ENCODE data around the gene TCF25.

The TCF25 gene

GRCh38 chr16:89843409-89844350 is 29.7 kb upstream of the TCF25 start:
- DNase-seq (ENCODE audit: low read depth, low spot score): no peak

DNA sequence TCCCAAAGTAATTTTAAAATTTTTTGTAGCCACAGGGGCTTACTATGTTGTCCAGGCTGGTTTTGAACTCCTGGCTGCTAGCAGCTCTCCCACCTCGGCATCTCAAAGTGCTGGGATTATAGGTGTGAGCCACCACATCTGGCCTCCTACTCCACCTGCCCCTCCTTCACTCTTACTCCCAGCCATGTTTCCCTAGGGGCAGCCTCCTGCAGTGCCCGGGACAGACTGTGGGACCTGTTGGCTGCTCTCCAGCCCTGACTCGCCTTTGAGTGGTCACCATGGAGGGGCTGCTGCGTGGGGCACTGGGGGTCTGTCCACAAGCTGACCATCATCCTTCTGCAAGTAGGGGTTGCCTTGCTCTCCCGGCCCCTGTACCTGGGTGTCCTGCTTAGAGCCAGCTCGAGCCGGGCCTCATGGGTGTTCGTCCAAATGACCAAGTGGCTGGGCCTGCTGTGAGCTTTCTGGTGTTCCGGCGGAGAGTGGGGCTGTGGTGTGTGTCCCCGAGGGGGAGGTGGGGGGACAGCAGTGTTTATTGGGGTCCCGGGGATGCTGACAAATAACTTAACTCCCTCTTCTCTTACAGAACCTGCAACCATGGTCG is 28.6 kb upstream of the TCF25 start:
- DNase-seq (ENCODE audit: low read depth, low spot score): no peak

DNA sequence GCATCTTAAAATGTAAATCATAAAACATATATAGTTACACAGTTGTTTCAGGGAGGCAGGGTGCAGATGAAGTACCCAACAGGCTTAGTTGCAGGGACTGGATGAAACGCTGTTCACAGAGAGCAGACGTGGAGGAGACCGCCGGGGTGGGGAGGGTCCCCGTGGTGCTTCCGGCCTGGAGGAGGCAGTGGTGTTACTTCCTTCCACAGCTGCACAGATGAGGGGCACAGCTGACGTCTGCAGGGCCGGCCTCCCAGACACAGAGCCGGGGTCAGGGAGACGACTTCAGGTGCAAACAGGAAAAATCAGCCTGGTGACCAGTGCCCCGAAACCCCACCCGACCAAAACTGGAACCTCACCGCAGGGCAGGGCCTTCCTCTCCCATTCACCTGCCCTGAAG is 28.0 kb upstream of the TCF25 start:
- no peak for DNase-seq (ENCODE audit: low read depth, low spot score)

GRCh38 chr16:89847051-89847939 is 26.1 kb upstream of the TCF25 start:
- no peak for DNase-seq (ENCODE audit: low read depth, low spot score)

GRCh38 chr16:89847940-89848297 is 25.5 kb upstream of the TCF25 start:
- DNase-seq (ENCODE audit: low read depth, low spot score): no peak

DNA sequence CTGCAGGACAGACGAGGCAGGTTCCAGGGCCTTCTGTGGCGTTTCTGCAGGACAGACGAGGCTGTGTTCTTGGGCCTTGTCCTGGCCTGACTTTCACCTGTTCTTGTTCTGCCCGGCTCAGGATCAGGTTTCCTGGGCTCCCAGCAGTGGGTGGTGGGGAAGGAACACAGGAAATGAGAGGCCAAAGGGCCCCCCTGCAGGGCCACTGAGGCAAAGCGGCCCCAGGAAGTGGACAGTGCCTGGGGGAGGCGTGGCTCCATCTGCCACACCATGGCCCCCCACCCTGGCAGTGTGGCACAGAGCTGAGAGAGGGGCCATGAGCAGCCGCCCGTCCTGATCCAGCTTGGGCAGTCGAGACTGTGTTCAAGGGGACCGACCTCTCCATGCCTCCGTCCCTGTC is 24.4 kb upstream of the TCF25 start:
- no peak for DNase-seq (ENCODE audit: low read depth, low spot score)

- DNase-seq (ENCODE audit: low read depth, low spot score): no peak
These were observed 19.9 kb upstream of the TCF25 start for GRCh38 chr16:89853306-89853993.

- no peak for DNase-seq (ENCODE audit: low read depth, low spot score)
These were observed 18.0 kb upstream of the TCF25 start for GRCh38 chr16:89855301-89855945.

DNA sequence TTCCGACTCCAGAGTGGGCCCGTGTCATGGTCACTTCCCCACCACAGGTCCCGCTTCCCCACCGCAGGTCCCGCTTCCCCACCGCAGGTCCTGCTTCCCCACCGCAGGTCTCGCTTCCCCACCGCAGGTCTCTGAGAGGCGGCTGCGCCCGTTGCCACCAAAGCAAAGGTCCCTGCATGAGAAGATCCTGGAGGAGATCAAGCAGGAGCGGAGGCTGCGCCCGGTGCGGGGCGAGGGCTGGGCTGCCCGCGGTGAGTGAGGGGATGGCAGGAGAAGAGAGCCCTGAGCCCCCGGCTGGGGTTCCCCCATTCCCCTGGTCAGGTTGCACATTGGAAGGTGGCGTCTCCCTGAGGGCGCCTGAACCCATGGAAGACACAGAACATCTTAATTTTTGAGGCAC is 17.4 kb upstream of the TCF25 start:
- DNase-seq (ENCODE audit: low read depth, low spot score): no peak

- no peak for DNase-seq (ENCODE audit: low read depth, low spot score)
These were observed 14.3 kb upstream of the TCF25 start for GRCh38 chr16:89858973-89859614.

DNA sequence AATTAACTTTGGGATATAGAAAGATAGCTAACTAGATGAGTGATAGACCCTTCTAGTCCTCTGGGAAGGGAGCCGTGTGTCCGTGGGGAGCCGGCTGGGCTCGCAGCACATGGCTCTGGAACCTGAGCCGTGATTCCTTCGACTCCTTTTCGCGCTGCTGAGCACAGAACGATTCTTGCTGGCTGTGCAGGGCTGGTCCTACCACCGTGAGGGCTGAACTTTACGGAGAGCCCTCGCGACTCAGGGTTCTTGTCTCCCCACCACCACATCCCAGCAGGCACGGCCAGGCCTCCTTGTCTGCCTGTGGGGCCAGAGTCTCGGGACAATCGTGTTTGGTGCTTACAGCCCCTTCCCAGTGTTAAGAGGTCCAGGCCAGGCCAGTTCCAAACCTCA is 13.8 kb upstream of the TCF25 start:
- DNase-seq (ENCODE audit: low read depth, low spot score): no peak

GRCh38 chr16:89860747-89861304 is 12.6 kb upstream of the TCF25 start:
- peak; percentile 39 for DNase-seq (ENCODE audit: low read depth, low spot score)

- no peak for DNase-seq (ENCODE audit: low read depth, low spot score)
These were observed 11.7 kb upstream of the TCF25 start for GRCh38 chr16:89861648-89862047.

GRCh38 chr16:89862732-89863131 is 10.7 kb upstream of the TCF25 start:
- no peak for DNase-seq (ENCODE audit: low read depth, low spot score)

DNA sequence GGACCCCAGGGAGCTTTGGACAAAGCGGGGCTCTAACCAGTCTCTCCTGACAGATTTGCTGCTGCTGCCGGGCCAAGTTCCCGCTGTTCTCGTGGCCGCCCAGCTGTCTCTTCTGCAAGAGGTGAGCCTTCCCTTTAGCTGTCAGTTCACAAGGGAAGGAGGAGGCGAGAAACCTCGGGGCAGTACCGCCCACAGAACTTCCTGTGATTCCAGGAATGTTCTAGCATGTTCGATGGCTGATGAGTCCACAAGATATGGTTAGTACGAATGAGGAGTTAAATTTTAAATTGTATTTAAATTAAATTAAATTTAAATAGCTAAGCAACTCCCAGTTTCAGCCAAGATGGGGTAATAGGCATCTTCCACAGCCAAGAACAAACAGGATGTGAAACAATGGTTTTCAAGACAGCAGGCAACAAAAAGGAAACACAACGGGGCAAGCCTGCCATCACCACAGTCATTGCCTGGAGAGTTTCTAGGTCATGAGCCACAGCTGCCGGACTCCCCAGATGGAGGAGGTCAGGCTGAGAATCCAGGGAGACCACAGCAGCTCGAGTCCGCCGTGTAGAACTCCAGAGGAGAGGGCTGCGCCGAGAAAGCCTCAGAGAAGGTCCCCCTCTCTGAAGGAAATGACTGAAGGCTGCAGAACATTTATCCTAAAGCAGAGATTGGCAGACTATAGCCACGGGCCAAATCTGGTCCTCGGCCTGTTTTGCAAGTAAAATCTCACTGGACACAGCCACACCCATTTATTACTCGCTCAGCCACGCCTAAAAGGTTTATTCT is 9.5 kb upstream of the TCF25 start:
- DNase-seq (ENCODE audit: low read depth, low spot score): peak; percentile 28

- DNase-seq (ENCODE audit: low read depth, low spot score): no peak
These were observed 8.9 kb upstream of the TCF25 start for GRCh38 chr16:89864527-89864820.

DNA sequence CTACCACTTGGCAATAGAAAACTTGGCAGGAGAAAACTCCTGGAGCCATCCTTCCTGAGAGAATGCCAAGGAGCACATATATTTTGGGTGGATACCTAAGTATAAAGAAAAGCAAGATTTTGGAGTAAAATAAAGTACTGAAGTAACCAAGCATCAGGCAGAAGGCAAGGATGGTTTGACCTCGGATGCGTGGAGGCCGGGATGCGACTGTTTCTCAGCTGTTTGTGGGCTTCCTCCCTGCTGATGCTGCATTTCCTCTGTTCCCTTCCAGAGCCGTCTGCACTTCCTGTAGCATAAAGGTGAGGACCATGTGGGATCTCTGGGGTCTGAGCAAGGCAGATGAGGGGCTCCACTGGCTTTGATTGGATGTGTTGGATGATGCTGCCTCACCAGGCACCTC is 5.5 kb upstream of the TCF25 start:
- DNase-seq (ENCODE audit: low read depth, low spot score): no peak

- DNase-seq (ENCODE audit: low read depth, low spot score): no peak
These were observed 3.5 kb upstream of the TCF25 start for GRCh38 chr16:89869911-89870310.

GRCh38 chr16:89870440-89870839 is 3.0 kb upstream of the TCF25 start:
- DNase-seq (ENCODE audit: low read depth, low spot score): no peak

GRCh38 chr16:89871895-89872294 is 1.5 kb upstream of the TCF25 start:
- DNase-seq (ENCODE audit: low read depth, low spot score): no peak

Data from activated CD4-positive, CD25-positive, alpha-beta regulatory T cell treated with anti-CD3 and anti-CD28 coated beads, Interleukin-2, amount 50 U/mL, for 16 hours (primary cell).